Fibroblast of mammary gland (primary cell): Measurements from ENCODE around the gene P2RY12.

Source experiments
- DNase-seq: peaks from one replicate; pipeline ENCODE4 v3.0.0-alpha.2; 2010; ENCODE audit warnings: low read depth
- H3K4me3 ChIP-seq: 2 replicates; pipeline ENCODE4 v1.5.1; 2011; ENCODE audit warnings: low read depth, mild to moderate bottlenecking, low read length, moderate library complexity; ENCODE audit not compliant: control insufficient read depth
- CTCF ChIP-seq: conservative IDR thresholded peaks from 2 replicates; pipeline ENCODE4 v1.5.1; 2011; ENCODE audit warnings: low read depth, low read length, inconsistent platforms; ENCODE audit not compliant: control insufficient read depth, insufficient read depth

Gene P2RY12

DNA sequence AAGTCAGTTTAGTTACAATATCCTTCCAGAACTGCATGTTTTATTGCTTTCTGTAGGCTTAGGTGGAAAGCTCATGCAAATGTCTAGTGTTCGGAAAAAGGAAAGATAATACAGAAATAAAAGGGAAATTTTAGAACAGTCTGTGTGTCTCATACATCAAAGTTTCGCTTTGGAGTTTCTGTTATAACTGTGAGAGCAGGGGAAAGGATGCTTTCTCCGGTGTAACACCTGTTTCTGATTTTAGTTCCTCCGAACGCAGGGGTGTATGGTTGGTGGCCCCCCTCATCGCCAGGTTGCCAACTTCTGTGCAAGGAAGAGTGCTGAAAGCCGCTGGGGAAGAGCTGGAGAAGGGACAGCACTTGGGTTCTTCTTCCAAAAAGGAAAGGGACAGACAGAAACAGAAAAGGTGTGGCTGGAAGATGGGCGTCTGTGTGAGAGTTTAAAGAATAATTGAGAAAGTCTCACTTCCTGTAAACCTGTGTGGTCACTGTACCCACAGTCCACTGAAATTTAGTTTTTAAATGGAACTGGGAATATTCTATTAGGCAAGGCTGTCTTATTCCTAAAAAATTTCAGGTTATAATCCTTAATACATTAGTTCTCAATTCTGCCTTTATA, 6.7 kb downstream of the P2RY12 start:
- no peak overlapping the region for H3K4me3 ChIP-seq
- DNase-seq, result no peak
- TF ChIP-seq CTCF, result no peak

DNA sequence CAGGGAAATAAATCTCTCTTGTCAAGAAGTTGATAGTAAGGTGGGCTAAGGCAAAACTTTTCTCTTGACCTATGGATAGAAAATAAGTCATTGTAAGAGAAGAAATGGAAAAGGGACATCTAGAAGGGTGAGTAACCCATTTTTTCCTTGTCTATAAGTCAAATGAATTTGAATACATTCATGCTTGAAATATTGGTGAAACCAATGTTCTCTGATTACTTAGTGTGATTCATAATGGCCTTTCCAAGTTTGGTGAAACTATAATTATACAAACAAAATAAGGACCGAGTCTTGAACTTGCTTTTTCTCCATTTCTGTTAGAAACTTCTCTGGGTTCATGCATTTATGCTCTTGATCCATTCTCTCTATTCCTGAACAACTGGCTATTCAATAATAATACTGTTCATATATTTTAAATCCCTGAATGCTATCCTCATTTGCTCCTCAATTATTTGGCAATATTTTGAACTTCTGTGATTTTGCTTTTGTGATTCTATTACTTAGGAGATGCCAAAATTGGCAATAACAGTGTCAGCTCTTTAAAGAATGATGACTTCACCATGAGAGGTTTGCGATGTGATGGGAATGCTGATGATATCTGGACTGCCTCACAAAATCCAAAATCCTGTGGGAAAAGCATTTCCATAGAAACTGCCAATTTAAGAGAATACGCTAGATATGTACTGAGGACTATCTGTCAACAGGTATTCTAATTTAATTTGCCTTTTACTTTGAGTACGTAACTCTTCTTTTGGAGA, 12.3 kb downstream of the P2RY12 start:
- no peak overlapping the region for H3K4me3 ChIP-seq

GRCh38 chr3:151371526-151371925, 13.0 kb downstream of the P2RY12 start:
- no peak overlapping the region for H3K4me3 ChIP-seq
- peak; percentile 7 for DNase-seq
- TF ChIP-seq CTCF, result no peak

More for the DNA sequence above, 12.3 kb downstream of the P2RY12 start:
- TF ChIP-seq CTCF, result no peak
- peak; percentile 61 for DNase-seq

DNA sequence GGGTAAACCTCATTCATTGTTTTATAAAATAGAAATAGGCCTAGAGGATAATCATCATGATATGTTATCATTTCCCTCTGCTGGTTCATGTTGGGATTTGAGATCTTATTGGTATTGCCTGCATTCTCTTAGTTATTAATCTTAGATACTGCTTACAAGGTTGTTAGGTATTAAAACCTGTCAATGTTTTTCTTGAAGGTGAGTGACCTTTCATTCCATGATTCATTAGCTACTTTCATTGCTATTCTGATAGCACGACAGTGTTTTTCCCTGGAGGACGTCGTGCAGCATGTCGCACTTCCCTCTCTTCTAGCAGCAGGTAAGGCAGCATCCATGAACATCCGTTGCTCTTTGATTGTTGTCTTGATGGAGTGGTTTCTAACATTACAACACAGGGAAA, 17.1 kb downstream of the P2RY12 start:
- TF ChIP-seq CTCF, result no peak
- H3K4me3 ChIP-seq, result no peak overlapping the region
- peak; percentile 4 for DNase-seq

DNA sequence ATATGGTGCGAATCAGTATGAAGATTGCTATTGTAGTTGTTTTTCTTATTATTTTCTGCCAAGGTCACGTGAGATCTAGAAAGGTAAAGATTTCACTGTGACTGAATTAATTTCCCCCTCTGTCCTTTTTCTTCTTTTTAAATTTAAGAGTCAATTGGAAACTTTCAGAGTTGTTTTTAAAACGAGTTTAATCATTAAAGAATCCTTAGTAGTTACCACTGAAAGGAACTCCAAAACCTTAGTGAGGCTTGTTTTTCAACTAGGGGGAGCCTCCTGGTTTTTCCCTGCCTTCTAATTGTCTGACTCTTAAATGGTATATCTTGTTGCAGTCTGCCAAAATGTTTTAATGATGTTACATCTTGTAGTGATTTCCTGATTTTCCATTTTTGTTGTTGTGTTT, 17.6 kb downstream of the P2RY12 start:
- H3K4me3 ChIP-seq, result no peak overlapping the region
- no peak for TF ChIP-seq CTCF
- DNase-seq, result no peak

DNA sequence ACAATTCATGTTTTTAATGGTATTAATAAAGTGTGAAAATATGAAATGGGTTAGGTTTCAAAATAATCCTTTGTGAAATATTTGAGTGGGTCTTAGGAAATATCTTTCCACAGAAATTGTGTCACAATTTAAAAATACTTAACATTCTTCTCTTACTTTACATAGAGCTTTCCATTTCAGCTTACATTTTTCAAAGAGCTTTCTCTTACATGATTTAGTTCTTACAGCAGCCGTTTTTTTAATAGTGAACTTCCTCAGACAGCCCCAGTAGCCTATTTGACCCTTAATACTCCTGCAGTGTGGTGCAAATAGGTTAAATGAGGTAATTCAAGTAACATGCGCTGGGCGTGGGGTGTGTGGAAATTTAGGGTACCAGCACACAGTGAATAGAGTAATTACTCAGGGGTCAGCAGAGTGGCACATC, 21.8 kb downstream of the P2RY12 start:
- TF ChIP-seq CTCF, result no peak
- DNase-seq, result no peak
- no peak overlapping the region for H3K4me3 ChIP-seq
